Natural killer cell (primary cell): ENCODE measurements around the gene EPHB6. TPM values are rescaled to one million over a fixed set of nuclear protein-coding genes. Genes with fewer than 3 reads are reported as not detected.

Experiments used
- ATAC-seq, 3 donors: fragments of 150-1000 bp in 2 of 3; fragments of 200-7000 bp in 1 of 3; cut with Tn5 transposase; 1 replicate in 1 of 3; 2 replicates in 2 of 3; pipeline ENCODE4 v1.10.0; 2021; ENCODE audit warnings: mild to moderate bottlenecking in 2 of 3, moderate library complexity in 2 of 3
- DNase-seq, 2 donors: peaks; one replicate each; pipeline versions ENCODE4 v3.0.0 to v3.0.0-alpha.2; 2013 to 2021; ENCODE audit warnings: mixed read lengths in 1 of 2
- H3K27ac ChIP-seq: one replicate; pipeline ENCODE4 v1.5.1; 2013; ENCODE audit warnings: mild to moderate bottlenecking, low read length
- H3K27me3 ChIP-seq: one replicate; pipeline ENCODE4 v1.6.1; 2013; ENCODE audit warnings: low read length; ENCODE audit not compliant: control insufficient read depth, insufficient read depth
- H3K36me3 ChIP-seq: one replicate; pipeline ENCODE4 v1.6.1; 2013; ENCODE audit warnings: low read length; ENCODE audit not compliant: control insufficient read depth, insufficient read depth
- H3K4me1 ChIP-seq: one replicate; pipeline ENCODE4 v1.6.1; 2013; ENCODE audit warnings: low read length; ENCODE audit not compliant: control insufficient read depth, insufficient read depth
- H3K4me3 ChIP-seq: one replicate; pipeline ENCODE4 v1.5.1; 2013; ENCODE audit warnings: low read length
- H3K9me3 ChIP-seq: one replicate; pipeline ENCODE4 v1.6.1; 2013; ENCODE audit warnings: low read length; ENCODE audit not compliant: control insufficient read depth, insufficient read depth
- H3K27ac Mint-ChIP-seq, 2 donors: one replicate each; pipeline ENCODE4 v1.8.0; 2022; ENCODE audit warnings: mild to moderate bottlenecking in 2 of 2, mixed read lengths in 2 of 2, moderate library complexity in 1 of 2
- H3K27me3 Mint-ChIP-seq, 2 donors: one replicate each; pipeline ENCODE4 v1.8.0; 2022; ENCODE audit warnings: low read depth in 2 of 2, mixed read lengths in 2 of 2
- H3K36me3 Mint-ChIP-seq: one replicate; pipeline ENCODE4 v1.8.0; 2022; ENCODE audit warnings: mixed read lengths
- H3K4me1 Mint-ChIP-seq, 2 donors: one replicate each; pipeline ENCODE4 v1.8.0; 2022; ENCODE audit warnings: mixed read lengths in 2 of 2
- H3K4me3 Mint-ChIP-seq: one replicate; pipeline ENCODE4 v1.8.0; 2022; ENCODE audit warnings: mild to moderate bottlenecking, moderate library complexity, mixed read lengths
- H3K9me3 Mint-ChIP-seq, 2 donors: one replicate each; pipeline ENCODE4 v1.8.0; 2022; ENCODE audit warnings: mixed read lengths in 2 of 2
- WGBS: methylation state at CpG from one replicate; pipeline ENCODE4 v1.1.7; 2013; ENCODE audit warnings: missing lambda C conversion rate; ENCODE audit not compliant: insufficient coverage; 5-methylcytosine and 5-hydroxymethylcytosine counted together
- intact Hi-C: fragments of 100-400 bp; cut with micrococcal nuclease; formaldehyde crosslinking; loops from one replicate; pipeline ENCODE4 v1.14.2; 2022
- total RNA-seq, 4 donors: library from RNA; stranded (reverse); fragments of 120-200 nt in 1 of 4; gene quantifications; one replicate each; pipeline versions ENCODE4 v1.2.3 to v1.2.4, GENCODE V29; 2013 to 2022
- TF ChIP-seq, protein P1 (sequence below): fragments of 200-600 bp; IDR thresholded peaks from one replicate; pipeline ENCODE4 v1.8.0; 2022; ENCODE audit warnings: antibody characterized with exemption

Gene EPHB6
- total RNA-seq, 3 donors from 2014 or later (not counting 1 experiment from before 2014, with no cell fraction given): 2.3 to 6.8 (median 6.5) TPM

GRCh38 chr7:142898377-142899170 is 43.7 kb downstream of the EPHB6 start:
- ATAC-seq (no peak), DNase-seq (no peak)
- Histone ChIP-seq H3K4me3 (no peak overlapping the region), H3K36me3 (no peaks in the 10 kb centered on the region), H3K27me3 (no peaks in the 10 kb centered on the region), H3K4me1 (no peaks in the 10 kb centered on the region), H3K9me3 (no peaks in the 10 kb centered on the region), H3K27ac (no peak overlapping the region)
- Mint-ChIP-seq H3K27me3 (peaks cover 0 to 23% of the 10 kb centered on the region in 2 donors), H3K4me1 (no peaks in the 10 kb centered on the region), H3K9me3 (no peaks in the 10 kb centered on the region), H3K27ac (no peak overlapping the region), H3K36me3 (no peaks in the 10 kb centered on the region), H3K4me3 (no peak overlapping the region)
- TF ChIP-seq, protein P1, sequence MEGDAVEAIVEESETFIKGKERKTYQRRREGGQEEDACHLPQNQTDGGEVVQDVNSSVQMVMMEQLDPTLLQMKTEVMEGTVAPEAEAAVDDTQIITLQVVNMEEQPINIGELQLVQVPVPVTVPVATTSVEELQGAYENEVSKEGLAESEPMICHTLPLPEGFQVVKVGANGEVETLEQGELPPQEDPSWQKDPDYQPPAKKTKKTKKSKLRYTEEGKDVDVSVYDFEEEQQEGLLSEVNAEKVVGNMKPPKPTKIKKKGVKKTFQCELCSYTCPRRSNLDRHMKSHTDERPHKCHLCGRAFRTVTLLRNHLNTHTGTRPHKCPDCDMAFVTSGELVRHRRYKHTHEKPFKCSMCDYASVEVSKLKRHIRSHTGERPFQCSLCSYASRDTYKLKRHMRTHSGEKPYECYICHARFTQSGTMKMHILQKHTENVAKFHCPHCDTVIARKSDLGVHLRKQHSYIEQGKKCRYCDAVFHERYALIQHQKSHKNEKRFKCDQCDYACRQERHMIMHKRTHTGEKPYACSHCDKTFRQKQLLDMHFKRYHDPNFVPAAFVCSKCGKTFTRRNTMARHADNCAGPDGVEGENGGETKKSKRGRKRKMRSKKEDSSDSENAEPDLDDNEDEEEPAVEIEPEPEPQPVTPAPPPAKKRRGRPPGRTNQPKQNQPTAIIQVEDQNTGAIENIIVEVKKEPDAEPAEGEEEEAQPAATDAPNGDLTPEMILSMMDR: no peak
- WGBS: 100% methylated on average over 2 of the region's 3 CpGs
- intact Hi-C loops: no loop called here

GRCh38 chr7:142899661-142900060 is 44.8 kb downstream of the EPHB6 start:
- H3K36me3 Mint-ChIP-seq: no peaks in the 10 kb centered on the region
- H3K27me3 Mint-ChIP-seq: peaks cover 0 to 23% of the 10 kb centered on the region in 2 donors
- no peaks in the 10 kb centered on the region for H3K27me3 ChIP-seq
- DNase-seq (no peak), ATAC-seq (no peak)
- no peak overlapping the region for H3K27ac ChIP-seq
- H3K4me1 ChIP-seq: no peaks in the 10 kb centered on the region
- H3K36me3 ChIP-seq: no peaks in the 10 kb centered on the region
- no peak overlapping the region for H3K4me3 ChIP-seq
- intact Hi-C loops: no loop called here
- no peaks in the 10 kb centered on the region for H3K9me3 Mint-ChIP-seq
- WGBS: 21% methylated on average over 3 of the region's 3 CpGs
- H3K9me3 ChIP-seq: no peaks in the 10 kb centered on the region
- H3K4me3 Mint-ChIP-seq: no peak overlapping the region
- H3K4me1 Mint-ChIP-seq: no peaks in the 10 kb centered on the region
- TF ChIP-seq, protein P1: no peak
- no peak overlapping the region for H3K27ac Mint-ChIP-seq

GRCh38 chr7:142901426-142902259 is 46.8 kb downstream of the EPHB6 start:
- H3K4me3 Mint-ChIP-seq: no peak overlapping the region
- TF ChIP-seq, protein P1: no peak
- no peaks in the 10 kb centered on the region for H3K4me1 ChIP-seq
- no peaks in the 10 kb centered on the region for H3K9me3 ChIP-seq
- no peak overlapping the region for H3K27ac Mint-ChIP-seq
- no peaks in the 10 kb centered on the region for H3K36me3 ChIP-seq
- no peak overlapping the region for H3K27ac ChIP-seq
- peaks cover 7 to 17% of the 10 kb centered on the region in 2 donors for H3K27me3 Mint-ChIP-seq
- 88% methylated on average over 15 of the region's 15 CpGs for WGBS
- H3K4me1 Mint-ChIP-seq: no peaks in the 10 kb centered on the region
- no peaks in the 10 kb centered on the region for H3K27me3 ChIP-seq
- no peaks in the 10 kb centered on the region for H3K9me3 Mint-ChIP-seq
- H3K4me3 ChIP-seq: no peak overlapping the region
- ATAC-seq (no peak), DNase-seq (no peak)
- intact Hi-C loops: no loop called here
- no peaks in the 10 kb centered on the region for H3K36me3 Mint-ChIP-seq
